Omental fat pad (tissue), 4 donors: ENCODE measurements around the gene SAMD4A. TPM values are rescaled to one million over a fixed set of nuclear protein-coding genes. Genes with fewer than 3 reads are reported as not detected.

Experiments used
- ATAC-seq: fragments of 150-250 bp; one replicate; pipeline ENCODE4 v1.9.1; 2016; ENCODE audit warnings: mild to moderate bottlenecking, moderate library complexity; ENCODE audit not compliant: low FRiP score
- DNase-seq: peaks from one replicate; pipeline ENCODE4 v3.0.0-alpha.2; 2019; ENCODE audit warnings: low spot score
- CTCF ChIP-seq, 3 donors: fragments of 450-650 bp; IDR thresholded peaks; one replicate each; pipeline ENCODE4 v1.5.1; 2016 to 2017; ENCODE audit warnings: antibody characterized with exemption in 3 of 3, mild to moderate bottlenecking in 3 of 3, moderate library complexity in 2 of 3
- total RNA-seq, 4 donors: library from RNA; depleted of rRNA; stranded (reverse); fragments of >200 nt; gene quantifications; one replicate each; pipeline ENCODE4 v1.1.0, GENCODE V29; 2016

SAMD4A gene
- total RNA-seq, 4 donors from 2014 or later: 33.9 to 116 (median 38.3) TPM

GRCh38 chr14:54639611-54640010, 72.7 kb downstream of the SAMD4A start:
- ATAC-seq (no peak), DNase-seq (no peak)
- no peak for TF ChIP-seq CTCF (IDR thresholded peaks at IDR 0.05)

- DNase-seq (no peak), ATAC-seq (no peak)
- no peak for TF ChIP-seq CTCF (IDR thresholded peaks at IDR 0.05)
These were observed 73.6 kb downstream of the SAMD4A start for GRCh38 chr14:54640506-54640905.

GRCh38 chr14:54642121-54642520, 75.2 kb downstream of the SAMD4A start:
- no peak for TF ChIP-seq CTCF (IDR thresholded peaks at IDR 0.05)
- DNase-seq: no peak
- ATAC-seq: no peak

GRCh38 chr14:54642801-54643695, 76.1 kb downstream of the SAMD4A start:
- no peak for ATAC-seq
- DNase-seq: no peak

GRCh38 chr14:54643696-54644176, 76.8 kb downstream of the SAMD4A start:
- no peak for TF ChIP-seq CTCF (IDR thresholded peaks at IDR 0.05)
- DNase-seq: no peak
- no peak for ATAC-seq

More at GRCh38 chr14:54642801-54643695, 76.1 kb downstream of the SAMD4A start:
- TF ChIP-seq CTCF (IDR thresholded peaks at IDR 0.05): no peak

- DNase-seq: no peak
- no peak for ATAC-seq
These were observed 78.7 kb downstream of the SAMD4A start for GRCh38 chr14:54645639-54646038.

More at GRCh38 chr14:54645639-54646038, 78.7 kb downstream of the SAMD4A start:
- no peak for TF ChIP-seq CTCF (IDR thresholded peaks at IDR 0.05)
